AG08395 (cell line): ENCODE data around the gene PDE3A.
"Not testable (repeated sequence)": the region's sequence is repeated elsewhere in the genome, so short reads cannot be mapped to it uniquely, and the experiment has no call there.

Experiments
- DNase-seq: peaks from one replicate; pipeline ENCODE4 v3.0.0; 2012; ENCODE audit warnings: mixed read lengths, low spot score

The PDE3A gene

DNA sequence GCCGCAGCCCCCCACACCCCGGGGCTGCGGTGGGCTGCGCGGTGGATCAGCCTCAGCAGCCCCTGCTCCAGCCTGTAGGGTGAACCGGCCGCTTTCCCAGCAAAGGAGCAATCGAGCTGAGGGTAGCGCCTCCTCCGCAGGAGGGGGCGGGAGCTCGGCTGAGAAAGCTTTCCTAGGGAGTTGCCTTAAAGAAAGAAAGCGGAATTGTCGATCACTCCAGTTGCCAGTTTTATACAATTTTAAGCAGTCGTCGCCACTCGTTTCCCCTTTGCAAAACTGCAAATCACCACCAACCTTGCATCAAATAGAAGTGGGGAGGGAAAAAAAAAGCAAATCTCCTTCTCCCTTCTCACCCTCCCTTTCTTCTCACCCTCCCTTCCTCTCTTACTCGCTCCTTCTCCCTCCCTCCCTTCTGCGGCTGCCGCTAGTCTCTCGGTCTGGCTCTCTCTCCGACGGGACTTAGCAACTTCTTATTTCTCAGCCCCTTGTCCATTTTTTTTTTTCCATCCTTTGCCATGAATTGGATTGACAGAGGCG is at the start of gene PDE3A:
TSS of gene PDE3A (plus strand) at position 424 of the 537 bp plus-strand sequence. CDS start 748 bp downstream, outside the sequence.
- peak; percentile 72 for DNase-seq

DNA sequence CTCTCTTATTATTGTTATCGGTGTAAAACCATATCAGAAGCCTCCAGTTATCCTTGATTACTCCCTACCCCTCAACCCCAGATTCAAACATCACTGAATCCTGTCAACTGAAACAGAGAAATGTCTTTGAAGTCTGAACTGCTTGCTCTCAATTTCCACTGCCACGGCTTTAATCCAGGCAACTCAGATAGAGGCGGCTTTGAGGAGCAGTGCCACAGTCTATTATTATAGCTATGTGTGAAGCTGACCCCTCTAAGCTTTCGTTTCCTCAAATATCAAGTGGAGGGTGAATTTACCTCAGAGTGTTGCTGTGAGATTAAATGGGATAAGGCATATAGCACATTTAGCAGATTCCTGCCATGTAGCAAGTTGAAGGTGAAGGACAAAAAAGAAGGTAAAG is 49.0 kb upstream of the PDE3A start:
- DNase-seq: no peak

GRCh38 chr12:20320552-20320951 is 47.8 kb upstream of the PDE3A start:
- DNase-seq: no peak

DNA sequence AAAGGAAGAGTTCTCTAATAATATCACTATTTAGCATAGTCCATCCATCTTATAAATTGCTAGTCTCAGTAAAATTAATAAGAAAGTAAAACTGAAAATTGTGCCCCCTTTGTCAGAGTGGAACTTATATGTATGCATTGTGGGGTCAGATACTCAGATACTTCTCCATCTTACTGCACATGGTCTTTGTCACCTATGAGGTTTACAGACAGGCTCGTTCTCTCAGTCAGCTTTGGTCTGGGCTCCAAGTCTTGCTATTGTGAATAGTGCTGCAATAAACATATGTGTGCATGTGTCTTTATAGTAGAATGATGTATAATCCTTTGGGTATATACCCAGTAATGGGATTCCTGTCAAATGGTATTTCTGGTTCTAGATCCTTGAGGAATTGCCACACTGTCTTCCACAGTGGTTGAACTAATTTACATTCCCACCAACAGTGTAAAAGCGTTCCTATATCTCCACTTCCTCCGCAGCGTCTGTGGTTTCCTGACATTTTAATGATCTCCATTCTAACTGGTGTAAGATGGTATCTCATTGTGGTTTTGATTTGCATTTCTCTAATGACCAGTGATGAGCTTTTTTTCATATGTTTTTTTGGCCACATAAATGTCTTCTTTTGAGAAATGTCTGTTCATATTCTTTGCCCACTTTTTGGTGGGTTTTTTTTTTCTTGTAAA is 37.4 kb upstream of the PDE3A start:
- not testable (repeated sequence) for DNase-seq

GRCh38 chr12:20339060-20339459 is 29.3 kb upstream of the PDE3A start:
- no peak for DNase-seq

DNA sequence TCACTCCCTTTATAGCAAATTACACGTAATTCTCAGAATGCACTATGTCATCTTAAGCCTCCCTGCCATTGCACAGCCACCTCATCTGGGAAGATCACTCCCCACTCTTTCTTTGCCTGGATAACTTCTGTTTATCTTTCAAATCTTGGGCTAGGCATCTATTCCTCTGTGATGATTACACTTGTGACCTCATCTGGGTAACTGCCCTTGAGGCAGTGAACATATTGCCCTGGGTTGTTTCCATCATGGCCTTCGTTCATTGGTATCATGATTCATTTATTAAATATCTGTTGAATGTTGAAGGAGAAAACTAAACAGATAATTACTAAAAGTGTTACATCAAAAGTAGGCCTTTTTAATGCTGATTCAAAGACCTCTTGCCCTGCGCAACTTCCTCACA is 26.2 kb upstream of the PDE3A start:
- no peak for DNase-seq

- no peak for DNase-seq
Observed at GRCh38 chr12:20345866-20346265, 22.5 kb upstream of the PDE3A start.

GRCh38 chr12:20350026-20350425 is 18.3 kb upstream of the PDE3A start:
- DNase-seq: no peak

DNA sequence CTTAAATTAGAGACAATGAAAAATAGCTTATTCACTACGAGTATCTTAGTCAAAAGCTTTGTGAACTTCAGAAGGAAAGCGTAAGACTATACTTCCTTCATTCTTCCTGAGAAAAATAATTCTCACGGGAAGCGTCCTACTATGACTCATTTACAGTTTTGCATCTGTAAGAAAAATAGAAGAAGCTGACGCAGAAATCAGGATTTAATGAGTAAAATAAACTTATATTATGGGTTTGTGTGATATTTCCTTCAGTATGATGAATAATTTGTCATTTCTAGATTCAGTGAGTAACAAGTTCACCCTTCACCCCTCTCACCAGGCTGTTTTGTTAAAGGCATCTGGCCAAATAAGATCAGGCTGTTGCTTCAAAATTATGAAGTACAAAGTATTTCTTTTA is 17.8 kb upstream of the PDE3A start:
- DNase-seq: no peak

DNA sequence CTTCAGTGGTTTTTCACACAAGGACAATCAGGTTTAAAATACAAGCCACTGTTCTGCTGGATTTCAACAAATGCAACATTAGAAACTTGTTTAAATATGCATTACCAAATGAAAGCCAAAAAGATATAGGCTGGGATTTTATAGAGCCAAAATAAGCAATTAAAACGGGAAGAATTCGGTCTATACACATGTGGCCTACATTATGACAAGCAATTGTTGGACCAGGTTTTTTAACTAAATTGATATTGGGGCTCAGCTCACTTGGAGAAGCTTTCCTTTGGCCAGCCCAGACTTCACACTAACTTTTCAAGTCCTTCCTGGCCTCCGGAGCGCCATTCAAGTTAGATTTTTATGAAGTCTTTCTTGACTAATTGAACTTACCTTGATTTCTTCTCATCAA is 16.9 kb upstream of the PDE3A start:
- DNase-seq: no peak

- DNase-seq: no peak
Observed at GRCh38 chr12:20356048-20356447, 12.3 kb upstream of the PDE3A start.

- no peak for DNase-seq
Observed at GRCh38 chr12:20360407-20360806, 7.9 kb upstream of the PDE3A start.

- no peak for DNase-seq
Observed at GRCh38 chr12:20361416-20361815, 6.9 kb upstream of the PDE3A start.

DNA sequence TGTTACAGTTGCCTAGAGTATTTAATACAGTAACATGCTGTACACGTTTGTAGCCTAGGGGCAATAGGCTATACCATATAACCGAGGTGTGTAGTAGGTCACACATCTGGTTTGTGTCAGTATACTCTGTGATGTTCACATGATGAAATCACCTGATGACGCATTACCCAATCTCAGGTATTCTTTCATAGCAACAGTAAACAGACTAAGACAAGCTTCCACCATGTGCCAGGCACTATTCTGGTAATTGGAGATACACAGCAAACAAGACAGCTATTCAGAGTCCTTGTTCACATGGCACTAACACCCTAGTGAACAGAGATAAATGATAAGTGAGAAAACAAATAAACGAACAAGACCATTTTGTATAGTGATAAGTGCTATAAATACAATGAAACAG is 3.8 kb upstream of the PDE3A start:
- DNase-seq: no peak

DNA sequence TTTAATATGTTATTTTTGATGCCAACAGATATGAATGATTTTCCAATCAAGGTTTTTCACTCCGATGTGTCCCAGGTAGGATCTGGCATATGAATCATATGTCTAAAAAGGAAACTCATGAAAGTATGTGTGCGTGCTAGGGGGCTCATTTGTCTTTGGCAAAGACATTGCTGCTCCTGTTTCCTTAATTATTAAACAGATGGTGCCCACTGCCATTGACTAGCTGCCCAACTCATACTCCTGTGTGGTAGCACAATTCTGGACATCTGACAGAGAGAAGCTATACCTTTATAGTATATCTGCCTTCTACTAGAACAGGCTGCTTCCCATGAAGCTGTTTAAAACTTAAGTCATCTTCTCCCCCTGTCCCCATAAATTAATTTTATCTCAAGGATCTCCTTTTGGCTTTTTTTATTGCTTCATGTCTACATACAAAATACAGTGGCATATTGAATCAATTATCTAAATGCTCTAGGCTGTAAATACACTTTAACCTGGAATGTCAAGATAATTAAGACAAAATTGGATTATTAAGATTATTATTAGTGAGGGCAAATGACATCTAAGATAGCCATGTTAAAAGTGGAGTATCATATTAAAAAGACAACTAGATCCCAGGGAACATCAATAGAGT is 1.4 kb upstream of the PDE3A start:
- DNase-seq: no peak

- DNase-seq: no peak
Observed at GRCh38 chr12:20367583-20368113, 689 bp upstream of the PDE3A start.

GRCh38 chr12:20368651-20369304 is 441 bp downstream of the PDE3A start:
- peak; percentile 17 for DNase-seq

- DNase-seq: peak; percentile 11
Observed at GRCh38 chr12:20369305-20370013, 1.1 kb downstream of the PDE3A start.

DNA sequence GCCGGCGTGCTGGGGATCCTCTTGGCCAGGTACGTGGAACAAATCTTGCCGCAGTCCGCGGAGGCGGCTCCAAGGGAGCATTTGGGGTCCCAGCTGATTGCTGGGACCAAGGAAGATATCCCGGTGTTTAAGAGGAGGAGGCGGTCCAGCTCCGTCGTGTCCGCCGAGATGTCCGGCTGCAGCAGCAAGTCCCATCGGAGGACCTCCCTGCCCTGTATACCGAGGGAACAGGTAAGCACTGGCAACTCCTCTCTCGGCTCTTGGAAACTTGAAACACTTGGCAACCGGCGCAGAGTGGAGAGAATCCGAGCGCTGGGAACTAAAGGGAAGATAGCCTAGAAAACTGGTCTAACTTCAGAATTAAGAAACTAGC is 1.7 kb downstream of the PDE3A start:
- no peak for DNase-seq

DNA sequence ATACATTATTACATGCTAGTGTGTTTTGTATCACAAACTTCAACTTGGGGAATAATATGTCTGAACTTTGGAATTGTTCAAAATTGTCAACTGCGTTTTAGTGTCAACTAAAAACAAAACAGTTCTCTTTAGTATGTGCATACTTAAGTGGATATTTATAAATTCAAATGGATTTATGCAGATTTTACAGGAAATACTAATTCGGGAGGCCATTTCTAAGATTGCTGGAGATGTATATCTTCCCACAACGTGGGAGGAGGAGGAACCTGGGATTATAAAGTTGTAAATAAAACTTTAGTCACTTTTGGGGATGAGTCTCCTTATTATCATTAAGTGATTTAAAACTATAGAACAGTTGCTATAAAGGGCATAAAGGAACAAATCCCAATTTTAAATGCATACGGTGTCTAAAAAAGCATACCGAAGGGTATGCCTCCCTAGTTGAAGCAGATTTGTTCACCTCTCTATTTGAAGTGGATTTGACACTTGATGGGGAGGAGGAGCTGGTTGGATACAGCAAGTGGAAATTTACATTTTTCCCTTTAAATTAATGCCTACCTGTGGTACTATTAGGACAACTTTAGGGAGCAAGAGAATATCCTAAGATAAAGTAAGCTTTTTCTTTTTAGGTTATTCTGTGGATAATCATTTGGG is 2.7 kb downstream of the PDE3A start:
- no peak for DNase-seq

- DNase-seq: no peak
Observed at GRCh38 chr12:20372326-20373096, 4.2 kb downstream of the PDE3A start.
